GM23338 (cell line): ENCODE data around the gene ERFE. TPM values are rescaled to one million over a fixed set of nuclear protein-coding genes. Genes with fewer than 3 reads are reported as not detected.

Experiments used
- ATAC-seq: fragments of 200-7000 bp; cut with Tn5 transposase; 3 replicates; pipeline ENCODE4 v1.9.1; 2020
- DNase-seq: peaks from one replicate; pipeline ENCODE4 v3.0.0-alpha.2; 2015; ENCODE audit warnings: low spot score
- H2AFZ ChIP-seq: fragments of 200-600 bp; sonication (generic); 2 replicates; pipeline ENCODE4 v1.8.0; 2016; ENCODE audit warnings: antibody characterized with exemption, mild to moderate bottlenecking, moderate library complexity
- H3F3A ChIP-seq: fragments of 200-600 bp; sonication (generic); replicated peaks from 2 replicates; pipeline ENCODE4 v1.8.0; 2017; ENCODE audit warnings: antibody characterized with exemption, mixed run types, low read depth
- H3K27ac ChIP-seq: fragments of 200-600 bp; sonication (generic); 2 replicates; pipeline ENCODE4 v1.6.1; 2016; ENCODE audit warnings: low read depth
- H3K27me3 ChIP-seq: fragments of 200-600 bp; sonication (generic); 2 replicates; pipeline ENCODE4 v1.8.0; 2016; ENCODE audit warnings: mild to moderate bottlenecking, mixed run types, moderate library complexity; ENCODE audit not compliant: insufficient read depth
- H3K36me3 ChIP-seq: fragments of 200-600 bp; sonication (generic); 2 replicates; pipeline ENCODE4 v1.8.0; 2016; ENCODE audit warnings: mild to moderate bottlenecking; ENCODE audit not compliant: insufficient read depth
- H3K4me1 ChIP-seq: fragments of 200-600 bp; sonication (generic); 2 replicates; pipeline ENCODE4 v1.8.0; 2016; ENCODE audit warnings: mild to moderate bottlenecking, moderate library complexity; ENCODE audit not compliant: insufficient read depth
- H3K4me2 ChIP-seq: fragments of 200-600 bp; sonication (generic); 2 replicates; pipeline ENCODE4 v1.7.1; 2017; ENCODE audit warnings: mixed run types
- H3K4me3 ChIP-seq: fragments of 200-600 bp; sonication (generic); 2 replicates; pipeline ENCODE4 v1.6.1; 2016; ENCODE audit warnings: mixed run types
- H3K79me2 ChIP-seq: fragments of 200-600 bp; sonication (generic); replicated peaks from 2 replicates; pipeline ENCODE4 v1.8.0; 2017; ENCODE audit warnings: mild to moderate bottlenecking; ENCODE audit not compliant: insufficient read depth
- H3K9me2 ChIP-seq: fragments of 200-600 bp; sonication (generic); 2 replicates; pipeline ENCODE4 v1.8.0; 2017; ENCODE audit not compliant: insufficient read depth
- H4K20me1 ChIP-seq: fragments of 200-600 bp; sonication (generic); replicated peaks from 2 replicates; pipeline ENCODE4 v1.8.0; 2017; ENCODE audit warnings: mild to moderate bottlenecking; ENCODE audit not compliant: insufficient read depth
- H3K27ac Mint-ChIP-seq: 2 replicates; pipeline ENCODE4 v1.8.0; 2020; ENCODE audit warnings: inconsistent platforms, mild to moderate bottlenecking, moderate library complexity, mixed read lengths
- H3K27me3 Mint-ChIP-seq: 3 replicates; pipeline ENCODE4 v1.8.0; 2022; ENCODE audit warnings: low read depth, mild to moderate bottlenecking, moderate library complexity, mixed read lengths, inconsistent platforms; ENCODE audit not compliant: insufficient read depth, poor library complexity
- H3K36me3 Mint-ChIP-seq: 3 replicates; pipeline ENCODE4 v1.8.0; 2021; ENCODE audit warnings: low read depth, mild to moderate bottlenecking, inconsistent platforms, moderate library complexity, mixed read lengths
- H3K4me1 Mint-ChIP-seq: 3 replicates; pipeline ENCODE4 v1.8.0; 2020; ENCODE audit warnings: mild to moderate bottlenecking, inconsistent platforms, mixed read lengths
- H3K4me3 Mint-ChIP-seq: 3 replicates; pipeline ENCODE4 v1.8.0; 2021; ENCODE audit warnings: moderate library complexity, mild to moderate bottlenecking, inconsistent platforms, mixed read lengths
- H3K9me3 Mint-ChIP-seq: 3 replicates; pipeline ENCODE4 v1.8.0; 2020; ENCODE audit warnings: moderate library complexity, mild to moderate bottlenecking, inconsistent platforms, mixed read lengths
- CREB1 ChIP-seq: fragments of 250-450 bp; sonication (Bioruptor Pico); IDR thresholded peaks from 2 replicates; pipeline ENCODE4 v1.5.0; 2020; ENCODE audit warnings: low read depth, mild to moderate bottlenecking, moderate library complexity
- CTCF ChIP-seq, 2 experiments: fragments of 200-600 bp in 1 of 2; sonication (generic) in 1 of 2; conservative IDR thresholded peaks; 2 replicates each; pipeline versions ENCODE4 v1.5.1 to v1.6.1; 2016 to 2017; ENCODE audit warnings: antibody characterized with exemption in 2 of 2, low read depth in 2 of 2, mild to moderate bottlenecking in 2 of 2, moderate library complexity in 1 of 2
- ETS1 ChIP-seq: IDR thresholded peaks from 2 replicates; pipeline ENCODE4 v1.6.1; 2016; ENCODE audit warnings: antibody characterized with exemption
- EZH2 ChIP-seq: fragments of 200-600 bp; sonication (generic); IDR thresholded peaks from one replicate; pipeline ENCODE4 v1.8.0; 2017; ENCODE audit warnings: antibody characterized with exemption, mild to moderate bottlenecking, low read depth; ENCODE audit not compliant: unreplicated experiment
- EZH2phosphoT487 ChIP-seq: fragments of 200-600 bp; sonication (generic); IDR thresholded peaks from one replicate; pipeline ENCODE4 v1.8.1; 2018; ENCODE audit warnings: antibody characterized with exemption; ENCODE audit not compliant: unreplicated experiment
- JUNB ChIP-seq: IDR thresholded peaks from one replicate; pipeline ENCODE4 v1.6.1; 2016; ENCODE audit warnings: antibody characterized with exemption; ENCODE audit not compliant: unreplicated experiment
- NANOG ChIP-seq: IDR thresholded peaks from 2 replicates; pipeline ENCODE4 v1.6.1; 2016; ENCODE audit warnings: antibody characterized with exemption, borderline replicate concordance
- POLR2AphosphoS5 ChIP-seq: IDR thresholded peaks from 2 replicates; pipeline ENCODE4 v1.6.1; 2016; ENCODE audit warnings: antibody characterized with exemption, low read depth
- STAT1 ChIP-seq: IDR thresholded peaks from one replicate; pipeline ENCODE4 v1.6.1; 2016; ENCODE audit warnings: antibody characterized with exemption; ENCODE audit not compliant: unreplicated experiment
- ZNF114 ChIP-seq: fragments of 250-450 bp; sonication (Bioruptor Pico); IDR thresholded peaks from 2 replicates; pipeline ENCODE4 v1.5.0; 2020; ENCODE audit warnings: mild to moderate bottlenecking, moderate library complexity
- ZNF331 ChIP-seq: fragments of 250-450 bp; sonication (Bioruptor Pico); IDR thresholded peaks from 2 replicates; pipeline ENCODE4 v1.5.0; 2020; ENCODE audit warnings: low read depth, mild to moderate bottlenecking, moderate library complexity
- ZNF462 ChIP-seq: fragments of 250-450 bp; sonication (Bioruptor Pico); IDR thresholded peaks from 2 replicates; pipeline ENCODE4 v1.5.0; 2020; ENCODE audit warnings: mild to moderate bottlenecking, moderate library complexity
- polyA plus RNA-seq: library from polyadenylated mRNA; unstranded; fragments of >200 nt; fragmentation: Nextera tagmentation; extraction: Ambion mirVana; gene quantifications from 2 replicates; pipeline ENCODE4 v1.2.1, GENCODE V29; 2016
- total RNA-seq: library from RNA; depleted of rRNA; stranded (reverse); fragments of >200 nt; shearing (Covaris generic); gene quantifications from 2 replicates; pipeline ENCODE4 v1.2.3, GENCODE V29; 2014
- TF ChIP-seq, protein P1 (sequence below): IDR thresholded peaks from one replicate; pipeline ENCODE4 v1.6.1; 2018; ENCODE audit warnings: antibody characterized with exemption; ENCODE audit not compliant: unreplicated experiment

The ERFE gene
- total and polyA plus RNA-seq, 2 experiments from 2014 or later = 1.0 to 3.3 TPM

DNA sequence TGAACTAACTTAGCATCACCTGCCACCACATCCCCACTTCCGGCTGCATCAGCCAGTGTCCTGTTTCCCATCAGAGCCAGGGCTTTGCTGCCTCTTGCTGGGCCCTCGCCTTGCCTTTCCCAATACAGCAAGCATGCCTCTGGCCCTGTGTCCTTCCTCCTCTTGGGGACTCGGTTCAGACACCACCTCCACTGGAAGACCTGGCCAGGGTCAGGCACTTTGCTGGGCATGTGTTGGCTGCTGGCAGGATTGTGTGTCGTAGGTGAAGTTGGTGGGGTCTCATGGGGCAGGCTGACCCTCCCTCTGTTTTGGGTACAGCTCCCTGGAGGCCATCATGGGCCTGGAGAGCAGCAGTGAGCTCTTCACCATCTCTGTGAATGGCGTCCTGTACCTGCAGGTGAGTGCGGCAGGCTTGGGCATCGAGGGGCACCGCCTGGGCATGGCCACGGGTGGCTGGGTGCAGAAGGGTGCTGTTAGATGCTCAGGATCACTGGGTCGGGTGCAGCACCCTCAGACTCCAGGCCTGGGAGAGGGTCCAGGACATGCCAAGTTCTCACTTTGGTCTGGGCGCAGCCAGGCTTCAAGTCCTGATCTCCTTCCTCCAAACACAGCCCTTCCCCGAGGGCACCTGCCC, 6.6 kb downstream of the ERFE start:
- Histone ChIP-seq H3K9me2 (no peaks in the 10 kb centered on the region), H3K27ac (no peak overlapping the region), H3K36me3 (no peaks in the 10 kb centered on the region), H3K4me3 (no peak overlapping the region), H3K4me1 (peaks cover under 1% of the 10 kb centered on the region; the same call in 1 of the 2 replicates), H3K4me2 (no peak overlapping the region), H3F3A (no peaks in the 10 kb centered on the region), H3K27me3 (peaks cover 33% of the 10 kb centered on the region), H3K79me2 (no peaks in the 10 kb centered on the region), H2AFZ (no peak overlapping the region), H4K20me1 (no peaks in the 10 kb centered on the region)
- DNase-seq (no peak), ATAC-seq (no peak)
- Mint-ChIP-seq H3K36me3 (peaks cover 9% of the 10 kb centered on the region; the same call in 2 of the 3 replicates), H3K27ac (no peak overlapping the region), H3K4me3 (peak overlapping the region; percentile 51; the same call in 2 of the 3 replicates), H3K9me3 (no peaks in the 10 kb centered on the region), H3K27me3 (peaks cover 38% of the 10 kb centered on the region), H3K4me1 (peaks cover 3% of the 10 kb centered on the region; the same call in 2 of the 3 replicates)
- TF ChIP-seq CREB1 (CRISPR knock-in tag) = no peak
- TF ChIP-seq NANOG = no peak
- TF ChIP-seq, protein P1, sequence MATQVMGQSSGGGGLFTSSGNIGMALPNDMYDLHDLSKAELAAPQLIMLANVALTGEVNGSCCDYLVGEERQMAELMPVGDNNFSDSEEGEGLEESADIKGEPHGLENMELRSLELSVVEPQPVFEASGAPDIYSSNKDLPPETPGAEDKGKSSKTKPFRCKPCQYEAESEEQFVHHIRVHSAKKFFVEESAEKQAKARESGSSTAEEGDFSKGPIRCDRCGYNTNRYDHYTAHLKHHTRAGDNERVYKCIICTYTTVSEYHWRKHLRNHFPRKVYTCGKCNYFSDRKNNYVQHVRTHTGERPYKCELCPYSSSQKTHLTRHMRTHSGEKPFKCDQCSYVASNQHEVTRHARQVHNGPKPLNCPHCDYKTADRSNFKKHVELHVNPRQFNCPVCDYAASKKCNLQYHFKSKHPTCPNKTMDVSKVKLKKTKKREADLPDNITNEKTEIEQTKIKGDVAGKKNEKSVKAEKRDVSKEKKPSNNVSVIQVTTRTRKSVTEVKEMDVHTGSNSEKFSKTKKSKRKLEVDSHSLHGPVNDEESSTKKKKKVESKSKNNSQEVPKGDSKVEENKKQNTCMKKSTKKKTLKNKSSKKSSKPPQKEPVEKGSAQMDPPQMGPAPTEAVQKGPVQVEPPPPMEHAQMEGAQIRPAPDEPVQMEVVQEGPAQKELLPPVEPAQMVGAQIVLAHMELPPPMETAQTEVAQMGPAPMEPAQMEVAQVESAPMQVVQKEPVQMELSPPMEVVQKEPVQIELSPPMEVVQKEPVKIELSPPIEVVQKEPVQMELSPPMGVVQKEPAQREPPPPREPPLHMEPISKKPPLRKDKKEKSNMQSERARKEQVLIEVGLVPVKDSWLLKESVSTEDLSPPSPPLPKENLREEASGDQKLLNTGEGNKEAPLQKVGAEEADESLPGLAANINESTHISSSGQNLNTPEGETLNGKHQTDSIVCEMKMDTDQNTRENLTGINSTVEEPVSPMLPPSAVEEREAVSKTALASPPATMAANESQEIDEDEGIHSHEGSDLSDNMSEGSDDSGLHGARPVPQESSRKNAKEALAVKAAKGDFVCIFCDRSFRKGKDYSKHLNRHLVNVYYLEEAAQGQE = no peak
- no peak for TF ChIP-seq CTCF (conservative IDR thresholded peaks at IDR 0.05; ENCODE audit: low read depth in 2 of 2)
- no peak for TF ChIP-seq ETS1
- no peak for TF ChIP-seq ZNF114 (CRISPR knock-in tag)
- no peak for TF ChIP-seq JUNB
- no peak for TF ChIP-seq EZH2
- TF ChIP-seq STAT1 = no peak
- no peak for TF ChIP-seq POLR2AphosphoS5
- TF ChIP-seq EZH2phosphoT487 = no peak
- no peak for TF ChIP-seq ZNF462
- TF ChIP-seq ZNF331 (CRISPR knock-in tag) = no peak
